Activated naive CD4-positive, alpha-beta T cell treated with anti-CD3 and anti-CD28 coated beads, Interleukin-2, amount 50 U/mL, for 16 hours (primary cell): ENCODE results near the gene PERM1.
"Not testable (repeated sequence)": the region's sequence is repeated elsewhere in the genome, so short reads cannot be mapped to it uniquely, and the experiment has no call there.

Experiments
- DNase-seq: peaks from one replicate; pipeline ENCODE4 v3.0.0-alpha.2; 2020

The PERM1 gene

DNA sequence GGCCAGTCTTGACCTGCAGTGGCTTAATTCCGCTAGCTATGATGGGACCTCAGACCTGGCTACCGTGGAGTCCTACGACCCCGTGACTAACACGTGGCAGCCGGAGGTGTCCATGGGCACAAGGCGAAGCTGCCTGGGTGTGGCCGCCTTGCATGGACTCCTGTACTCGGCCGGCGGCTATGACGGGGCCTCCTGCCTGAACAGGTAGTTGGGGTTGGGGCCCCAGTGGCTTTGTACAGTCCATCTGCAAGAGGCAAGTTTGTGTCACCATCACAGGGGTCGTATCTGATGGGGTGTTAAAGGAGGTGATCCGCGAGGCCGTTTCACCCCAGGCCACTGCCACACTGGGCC, 18.6 kb downstream of the PERM1 start:
- no peak for DNase-seq

DNA sequence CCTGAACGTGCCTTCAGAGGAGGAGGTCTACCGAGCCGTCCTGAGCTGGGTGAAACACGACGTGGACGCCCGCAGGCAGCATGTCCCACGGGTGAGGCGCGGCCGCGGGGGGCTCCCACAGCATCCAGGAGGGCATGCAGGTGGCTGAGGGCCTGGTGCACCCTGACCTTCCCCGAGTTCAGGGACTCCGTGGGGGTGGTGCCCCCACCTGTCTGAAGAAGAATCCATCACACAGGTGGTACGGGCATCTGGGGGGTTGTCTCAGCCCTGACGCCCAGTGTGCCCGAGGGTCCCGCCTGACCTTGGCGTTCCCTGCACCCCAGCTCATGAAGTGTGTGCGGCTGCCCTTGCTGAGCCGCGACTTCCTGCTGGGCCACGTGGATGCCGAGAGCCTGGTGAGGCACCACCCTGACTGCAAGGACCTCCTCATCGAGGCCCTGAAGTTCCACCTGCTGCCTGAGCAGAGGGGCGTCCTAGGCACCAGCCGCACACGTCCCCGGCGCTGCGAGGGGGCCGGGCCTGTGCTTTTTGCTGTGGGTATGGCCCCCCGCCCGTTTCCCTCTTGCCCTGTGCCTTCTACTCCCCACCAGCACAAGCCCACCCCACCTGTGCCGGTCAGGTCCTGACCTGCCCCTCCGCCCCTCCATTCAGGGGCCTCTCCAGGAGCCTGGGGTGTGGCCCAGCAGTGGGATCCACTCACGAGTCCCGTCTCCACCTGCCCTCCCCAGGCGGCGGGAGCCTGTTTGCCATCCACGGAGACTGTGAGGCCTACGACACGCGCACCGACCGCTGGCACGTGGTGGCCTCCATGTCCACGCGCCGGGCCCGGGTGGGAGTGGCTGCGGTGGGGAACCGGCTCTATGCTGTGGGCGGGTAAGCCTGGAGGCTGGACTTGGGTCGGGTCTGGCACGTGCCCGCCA, 19.3 kb downstream of the PERM1 start:
- no peak for DNase-seq

DNA sequence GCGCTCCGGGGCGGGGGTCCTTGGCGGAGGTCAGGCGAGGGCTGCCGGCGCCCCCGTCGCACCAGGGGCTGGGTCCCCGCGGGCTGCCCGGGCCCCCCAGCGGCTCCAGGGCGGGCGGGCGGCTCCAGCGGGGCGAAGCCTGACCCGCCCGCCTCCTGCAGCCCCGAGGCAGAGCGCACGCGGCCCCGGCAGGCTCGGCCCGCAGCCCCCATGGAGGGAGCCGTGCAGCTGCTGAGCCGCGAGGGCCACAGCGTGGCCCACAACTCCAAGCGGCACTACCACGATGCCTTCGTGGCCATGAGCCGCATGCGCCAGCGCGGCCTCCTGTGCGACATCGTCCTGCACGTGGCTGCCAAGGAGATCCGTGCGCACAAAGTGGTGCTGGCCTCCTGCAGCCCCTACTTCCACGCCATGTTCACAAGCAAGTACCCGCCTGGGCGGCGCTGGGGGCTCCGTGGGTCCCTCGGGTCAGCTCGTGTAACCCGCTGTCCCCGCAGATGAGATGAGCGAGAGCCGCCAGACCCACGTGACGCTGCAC, 20.7 kb downstream of the PERM1 start:
- no peak for DNase-seq

DNA sequence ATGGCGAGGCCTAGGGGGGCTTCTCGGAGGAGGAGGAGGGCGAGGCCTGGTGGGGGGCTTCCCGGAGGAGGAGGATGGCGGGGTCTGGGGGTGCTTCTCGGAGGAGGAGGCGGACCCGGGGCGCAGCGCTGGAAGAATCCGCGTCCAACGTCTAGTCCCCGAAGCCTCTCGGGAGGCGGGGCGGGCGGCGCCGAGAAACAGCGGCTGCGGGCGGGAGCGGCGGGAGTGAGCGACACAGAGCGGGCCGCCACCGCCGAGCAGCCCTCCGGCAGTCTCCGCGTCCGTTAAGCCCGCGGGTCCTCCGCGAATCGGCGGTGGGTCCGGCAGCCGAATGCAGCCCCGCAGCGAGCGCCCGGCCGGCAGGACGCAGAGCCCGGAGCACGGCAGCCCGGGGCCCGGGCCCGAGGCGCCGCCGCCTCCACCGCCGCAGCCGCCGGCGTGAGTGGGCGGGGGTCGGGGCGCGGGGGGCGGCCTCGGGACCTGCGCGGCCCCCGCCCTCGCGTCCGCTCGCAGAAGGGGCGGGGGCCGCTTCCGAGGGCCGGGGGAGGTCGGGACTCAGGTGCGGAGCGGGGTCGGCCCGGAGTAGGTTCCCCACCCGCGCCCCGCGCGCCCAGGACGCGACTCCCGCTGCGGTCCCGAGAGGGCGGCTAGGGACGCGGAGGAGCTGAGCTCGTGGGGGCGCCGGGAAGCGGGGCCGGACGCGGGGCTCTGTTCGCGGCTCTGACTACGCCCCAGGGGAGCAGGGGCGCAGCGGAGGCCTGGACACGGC, 21.3 kb downstream of the PERM1 start, which contains the start of gene KLHL17:
TSS of gene KLHL17 (plus strand) at position 222 of the 769 bp plus-strand sequence. CDS start at position 332, 110 bp downstream.
- DNase-seq = peak; percentile 88

DNA sequence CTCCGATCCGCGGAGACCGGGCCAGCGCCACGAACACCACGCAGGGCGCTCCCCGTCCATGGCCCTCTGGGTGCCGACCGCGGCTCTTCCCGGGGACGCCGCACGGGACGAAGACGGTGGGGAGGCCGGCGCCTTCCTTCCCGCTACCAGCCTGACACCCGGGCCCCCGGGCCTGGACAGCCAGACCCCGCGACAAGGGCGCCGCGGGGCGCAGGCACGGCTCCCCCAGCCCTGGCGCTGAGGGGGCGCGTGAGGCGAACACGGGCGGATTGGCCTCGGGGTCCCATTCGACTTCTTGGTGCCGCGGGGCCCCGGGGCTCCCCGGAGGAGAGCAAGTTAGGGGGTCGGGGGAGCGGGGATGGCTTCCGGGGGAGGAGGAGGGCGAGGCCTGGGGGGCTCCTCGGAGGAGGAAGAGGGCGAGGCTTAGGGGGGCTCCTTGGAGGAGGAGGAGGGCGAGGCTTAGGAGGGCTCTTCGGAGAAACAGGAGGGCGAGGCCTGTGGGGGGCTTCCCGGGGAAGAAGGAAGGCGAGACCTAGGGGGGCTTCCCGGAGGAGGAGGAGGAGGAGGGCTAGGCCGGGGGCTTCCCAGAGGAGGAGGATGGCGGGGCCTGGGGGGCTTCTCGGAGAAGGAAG, 22.0 kb downstream of the PERM1 start:
- no peak for DNase-seq

DNA sequence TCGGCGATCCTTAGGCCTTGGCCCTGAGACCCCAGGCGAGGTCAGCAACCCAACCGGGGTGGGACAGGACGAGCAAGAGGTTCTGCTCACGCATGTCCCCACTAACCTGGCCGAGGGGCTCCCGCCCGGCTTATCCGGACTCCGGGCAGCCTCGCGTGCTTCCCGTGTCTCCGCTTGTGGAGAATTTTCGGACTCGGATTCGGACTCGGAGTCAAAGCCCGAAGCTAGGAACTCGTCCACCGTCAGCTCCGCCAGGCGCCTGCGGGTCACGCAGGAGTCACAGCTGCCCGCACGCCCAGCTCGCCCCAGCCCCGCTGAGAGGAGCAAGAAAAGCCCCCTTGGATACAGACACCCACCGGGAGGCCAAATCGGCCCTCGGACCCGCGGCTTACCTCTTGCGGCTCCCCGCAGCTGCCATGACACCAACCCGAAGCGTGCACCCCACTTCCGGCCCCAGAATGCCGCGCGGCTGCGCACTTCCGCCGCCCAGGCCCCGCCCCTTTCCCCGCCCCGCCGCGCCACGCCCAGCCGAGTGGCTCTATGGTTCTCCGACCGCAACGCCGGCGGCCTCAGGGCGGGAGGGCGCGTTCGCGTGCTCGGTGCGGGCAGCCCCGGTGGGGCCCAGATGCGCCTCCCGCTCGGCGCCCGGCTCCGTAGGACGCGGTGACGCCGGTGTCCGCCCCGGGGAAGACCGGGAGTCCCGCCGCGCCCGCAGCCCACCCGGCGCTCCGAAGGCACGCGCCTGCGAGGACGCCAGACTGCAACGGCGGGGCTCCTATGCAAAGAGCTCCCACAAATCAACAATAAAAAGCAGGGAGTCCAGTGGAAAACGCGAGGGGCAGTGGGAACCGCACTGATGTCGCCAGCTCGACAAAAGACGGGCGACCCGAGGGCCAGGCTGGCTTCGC, 22.8 kb downstream of the PERM1 start, which contains the start of gene NOC2L:
TSS of gene NOC2L (minus strand) at position 434 of the 908 bp plus-strand sequence. CDS start at position 418, 16 bp downstream.
- DNase-seq = peak; percentile 94

DNA sequence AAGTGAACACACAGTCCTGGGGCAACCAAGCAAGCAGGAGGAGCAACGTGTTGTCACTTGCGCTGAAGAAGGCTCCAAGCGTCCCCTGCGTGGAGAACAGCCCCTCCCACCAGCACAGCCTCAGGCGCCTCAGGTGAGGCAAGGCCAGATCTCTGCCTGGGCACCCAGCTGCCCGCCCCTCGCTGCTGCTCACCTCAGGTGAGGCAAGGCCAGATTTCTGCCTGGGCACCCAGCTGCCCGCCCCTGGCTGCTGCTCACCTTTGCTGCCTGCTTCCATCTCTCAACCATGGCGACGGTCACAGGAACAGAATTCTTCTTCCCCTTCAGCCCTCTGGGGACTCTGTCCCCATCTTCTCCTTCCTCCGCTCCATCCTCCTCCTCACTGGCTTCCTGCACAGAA, 25.3 kb downstream of the PERM1 start:
- DNase-seq = no peak

DNA sequence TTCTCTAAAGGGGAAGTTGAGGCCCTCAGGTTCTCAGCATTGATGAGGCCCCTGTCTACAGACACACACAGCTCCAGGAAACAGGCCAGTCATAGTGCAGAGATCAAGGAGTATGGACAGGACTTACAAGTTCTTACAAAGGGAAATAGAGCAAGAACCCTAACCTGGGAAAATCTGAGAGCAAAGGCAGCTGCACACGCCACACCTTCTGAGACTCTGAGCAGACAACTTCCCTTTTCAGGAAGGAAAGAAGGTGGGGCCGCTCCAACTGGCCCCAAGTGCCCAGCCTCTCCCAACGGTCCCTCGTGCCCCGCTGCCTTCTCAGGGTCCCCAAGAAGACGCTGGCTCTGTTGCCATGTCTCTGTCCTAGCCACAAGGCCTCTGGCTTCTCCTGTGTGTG, 26.4 kb downstream of the PERM1 start:
- DNase-seq = no peak

DNA sequence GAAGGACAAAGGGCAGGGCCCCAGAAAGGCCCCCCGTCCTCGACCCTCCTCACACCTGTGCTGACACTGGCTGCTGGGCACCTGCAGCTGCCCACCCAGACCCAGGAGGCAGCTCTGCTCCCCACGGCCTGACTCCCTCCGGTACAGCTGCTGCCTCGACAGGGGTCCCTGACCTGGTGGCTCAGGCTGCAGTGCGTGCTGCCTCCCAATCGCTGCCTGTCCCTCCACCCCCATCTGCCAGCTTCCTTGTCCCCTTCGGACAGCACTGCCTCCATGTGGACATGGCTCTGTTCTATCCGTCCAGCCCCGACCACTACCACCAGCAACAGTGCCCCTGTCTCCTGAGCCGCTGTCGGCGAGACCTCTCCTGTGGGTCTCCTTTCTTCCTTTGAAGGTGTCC, 27.0 kb downstream of the PERM1 start:
- DNase-seq = no peak

DNA sequence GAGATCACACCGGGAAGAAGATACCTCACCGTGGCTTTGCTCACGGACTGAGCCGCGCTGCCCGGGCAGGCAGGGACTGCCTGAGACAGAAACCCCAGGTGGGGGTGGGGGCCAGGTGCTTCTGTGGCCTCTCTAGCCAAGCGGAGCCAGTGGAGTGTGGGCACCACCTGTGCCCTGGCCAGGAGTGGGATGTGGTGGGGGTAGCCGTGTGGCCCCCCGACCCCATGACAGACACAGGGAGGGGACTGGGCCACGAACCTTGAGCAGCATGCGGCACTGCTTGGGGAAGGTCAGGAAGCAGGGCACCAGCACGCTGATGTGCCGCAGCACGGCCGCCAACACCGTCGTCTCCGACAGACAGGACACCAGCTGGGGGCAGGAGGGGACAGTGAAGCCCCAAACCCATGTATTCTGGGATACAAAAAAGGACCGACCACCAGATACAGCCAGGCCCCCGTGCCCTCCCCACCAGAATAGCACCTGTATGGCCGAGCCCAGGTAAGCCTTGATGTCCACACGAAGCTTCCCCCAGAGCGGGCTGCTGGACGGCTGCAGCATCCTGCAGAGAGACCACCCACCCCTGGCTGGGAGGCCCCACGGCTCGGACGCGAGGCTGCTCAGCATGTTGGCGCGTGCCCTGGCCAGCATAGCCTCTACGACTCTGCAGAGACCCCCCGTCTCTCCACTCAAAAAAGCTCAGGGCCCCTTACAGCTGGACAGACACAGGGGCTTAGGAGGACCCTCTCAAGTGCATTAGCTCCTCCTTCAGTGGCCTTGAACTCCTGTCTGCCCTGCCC, 28.2 kb downstream of the PERM1 start:
- DNase-seq = no peak

DNA sequence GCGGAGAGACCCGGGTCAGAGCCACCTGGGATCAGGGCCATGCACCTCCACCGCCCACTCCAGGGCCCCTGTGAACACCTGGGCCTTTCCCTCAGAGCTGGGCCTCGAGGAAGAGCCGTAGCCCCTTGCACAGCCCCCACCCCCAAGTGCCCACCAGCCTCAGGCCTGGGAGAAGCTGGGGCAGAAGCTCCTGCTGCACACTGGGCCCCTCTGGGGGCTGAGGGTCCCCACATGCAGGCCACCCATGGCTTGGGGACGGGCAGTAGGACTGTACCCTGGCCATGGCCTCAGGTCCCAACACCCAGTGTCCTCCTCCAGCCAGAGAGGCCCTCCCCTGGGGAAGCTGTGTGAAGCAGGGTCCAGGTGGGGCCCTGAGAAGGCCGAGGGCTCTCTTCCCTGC, 29.3 kb downstream of the PERM1 start:
- no peak for DNase-seq

DNA sequence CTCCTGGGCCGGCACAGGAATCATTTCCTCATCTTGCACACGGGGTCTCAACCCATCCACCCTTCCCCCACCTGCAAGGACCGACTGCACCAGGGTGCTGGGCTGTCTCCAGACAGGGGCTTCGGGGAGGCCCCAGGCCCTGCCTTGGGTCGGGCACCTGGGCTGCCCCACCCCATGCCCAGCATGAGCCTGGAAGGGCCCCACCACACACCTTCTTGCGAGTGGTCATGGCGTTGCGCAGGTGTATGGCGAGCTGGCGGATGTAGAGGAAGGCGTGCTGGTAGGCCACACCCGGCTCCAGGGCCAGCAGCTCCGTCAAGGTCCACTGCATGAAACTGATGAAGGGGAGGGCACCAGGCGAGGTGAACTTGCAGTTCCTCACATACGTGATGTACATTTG, 29.7 kb downstream of the PERM1 start:
- no peak for DNase-seq

DNA sequence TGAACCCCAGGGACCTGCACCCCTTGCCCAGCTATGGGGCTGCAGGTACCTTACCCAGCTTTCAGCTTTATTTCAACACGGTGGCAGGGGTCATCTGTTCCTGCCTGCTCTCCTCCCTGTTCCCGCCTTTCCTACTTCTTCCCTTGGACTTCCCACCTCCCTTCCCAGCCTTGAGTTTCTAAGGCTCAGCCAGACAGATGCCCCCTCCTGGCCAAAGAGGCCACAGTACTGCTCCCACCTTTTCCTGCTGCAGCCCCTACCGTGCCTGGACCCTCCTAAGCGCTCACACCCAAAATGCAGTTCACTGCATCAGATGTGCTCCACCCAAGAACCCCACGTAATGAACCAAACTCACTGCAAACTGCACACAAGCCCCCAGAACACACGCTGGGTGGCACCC, 30.5 kb downstream of the PERM1 start:
- DNase-seq = no peak

DNA sequence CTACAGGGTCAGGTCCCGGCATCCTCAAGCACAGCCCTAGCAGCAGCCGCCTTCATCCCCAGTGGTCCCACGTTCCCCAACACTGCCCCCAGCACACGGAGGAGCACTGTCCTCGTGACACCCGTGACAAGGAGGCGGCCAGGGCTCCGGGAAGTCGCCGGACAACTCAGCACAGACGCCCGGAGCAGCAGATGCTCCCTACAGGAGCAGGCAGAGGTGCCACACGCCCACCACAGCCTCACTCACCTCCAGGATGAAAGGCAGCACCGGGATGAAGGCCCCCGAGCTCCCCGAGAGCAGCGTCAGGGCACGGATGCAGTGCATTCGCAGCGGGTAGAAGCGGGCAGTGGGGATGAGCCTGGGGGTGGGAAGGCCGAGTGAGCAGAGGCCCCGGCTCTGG, 31.0 kb downstream of the PERM1 start:
- no peak for DNase-seq

DNA sequence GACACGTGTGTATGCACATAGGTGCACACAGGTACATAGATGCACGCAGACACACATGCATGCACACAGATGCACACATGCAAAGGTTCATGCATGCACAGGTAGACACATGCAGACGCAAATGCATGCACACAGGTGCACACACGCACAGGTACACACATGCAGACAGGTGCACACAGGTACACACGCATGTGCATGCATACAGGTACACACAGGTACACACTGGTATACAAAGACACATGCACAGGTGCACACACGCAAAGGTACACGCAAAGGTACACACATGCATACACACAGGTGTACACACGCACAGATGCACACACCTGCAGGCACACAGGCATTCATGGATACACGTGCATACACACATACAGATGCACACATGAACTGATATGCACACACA, 31.6 kb downstream of the PERM1 start:
- no peak for DNase-seq

DNA sequence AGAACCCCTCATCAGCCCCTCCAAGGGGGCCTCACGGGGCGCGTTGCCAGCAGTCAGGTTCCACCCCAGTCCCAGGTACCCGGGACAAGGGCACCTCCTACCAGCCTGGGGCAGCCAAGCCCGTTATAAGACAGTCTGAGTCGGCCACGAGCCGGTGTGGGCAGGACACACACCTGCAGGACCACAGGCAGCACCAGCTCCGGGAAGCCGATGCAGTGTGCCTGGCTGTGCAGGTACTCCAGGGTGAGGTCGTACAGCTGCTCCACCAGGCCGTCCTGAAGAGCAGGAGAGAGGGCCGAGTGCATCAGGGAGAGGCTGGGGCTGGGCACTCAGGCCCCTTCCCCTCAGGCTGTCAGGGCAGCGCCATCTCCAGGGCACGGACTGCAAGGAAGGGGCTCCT, 33.9 kb downstream of the PERM1 start:
- DNase-seq = no peak

DNA sequence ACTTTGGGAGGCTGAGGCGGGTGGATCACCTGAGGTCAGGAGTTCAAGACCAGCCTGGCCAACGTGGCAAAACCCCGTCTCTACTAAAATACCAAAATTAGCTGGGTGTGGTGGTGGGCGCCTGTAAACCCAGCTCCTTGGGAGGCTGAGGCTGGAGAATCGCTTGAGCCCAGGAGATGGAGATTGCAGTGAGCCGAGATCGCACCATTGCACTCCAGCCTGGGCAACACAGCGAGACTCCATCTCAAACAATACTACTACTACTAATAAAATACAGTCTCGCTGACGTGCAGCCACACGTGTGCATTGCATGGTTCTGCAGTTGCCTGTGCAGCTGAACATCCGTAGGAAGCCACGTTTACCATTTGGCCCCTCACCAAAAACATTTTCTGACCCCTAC, 35.1 kb downstream of the PERM1 start:
- not testable (repeated sequence) for DNase-seq

DNA sequence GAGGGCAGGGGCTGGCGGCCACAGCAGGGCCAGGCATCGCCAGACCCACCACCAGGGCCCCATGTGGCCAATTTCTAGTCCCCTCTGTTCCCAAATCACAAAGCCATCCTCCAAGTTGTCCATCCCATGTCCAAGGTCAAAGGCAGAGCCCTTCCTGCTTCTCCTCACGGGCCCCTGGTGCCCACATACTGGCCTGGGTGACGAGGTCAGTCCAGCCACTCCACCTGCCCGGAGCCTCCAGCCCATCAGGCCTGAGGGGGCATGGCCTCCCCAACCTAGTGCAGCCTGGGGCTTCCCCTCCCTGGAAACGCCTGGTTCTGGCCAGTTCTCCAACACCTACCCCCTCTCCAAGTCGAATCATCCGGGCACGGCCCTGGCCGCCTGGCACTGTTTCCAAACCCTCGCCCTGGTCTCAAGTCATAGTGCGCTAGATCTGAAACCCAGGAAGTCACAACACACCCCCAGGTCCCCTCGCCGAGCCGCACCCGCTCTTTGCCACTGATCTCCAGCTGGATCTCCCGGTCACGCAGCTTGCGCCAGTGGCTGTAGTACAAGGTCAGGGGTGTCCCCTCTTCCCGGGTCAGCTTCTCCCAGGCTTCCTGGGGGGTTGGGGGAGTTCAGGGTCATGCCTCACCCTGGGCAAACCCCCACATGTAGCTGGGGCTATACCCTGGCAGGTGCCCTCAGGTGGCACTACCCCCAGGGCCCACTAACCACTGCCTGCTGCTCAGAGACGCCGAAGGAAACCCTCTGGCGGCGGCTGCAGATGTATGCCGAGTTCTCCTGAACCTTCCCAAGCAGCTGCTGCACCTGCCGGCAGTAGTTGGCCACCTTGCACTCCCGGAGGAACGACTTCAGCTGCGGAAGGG, 36.0 kb downstream of the PERM1 start:
- DNase-seq = no peak

DNA sequence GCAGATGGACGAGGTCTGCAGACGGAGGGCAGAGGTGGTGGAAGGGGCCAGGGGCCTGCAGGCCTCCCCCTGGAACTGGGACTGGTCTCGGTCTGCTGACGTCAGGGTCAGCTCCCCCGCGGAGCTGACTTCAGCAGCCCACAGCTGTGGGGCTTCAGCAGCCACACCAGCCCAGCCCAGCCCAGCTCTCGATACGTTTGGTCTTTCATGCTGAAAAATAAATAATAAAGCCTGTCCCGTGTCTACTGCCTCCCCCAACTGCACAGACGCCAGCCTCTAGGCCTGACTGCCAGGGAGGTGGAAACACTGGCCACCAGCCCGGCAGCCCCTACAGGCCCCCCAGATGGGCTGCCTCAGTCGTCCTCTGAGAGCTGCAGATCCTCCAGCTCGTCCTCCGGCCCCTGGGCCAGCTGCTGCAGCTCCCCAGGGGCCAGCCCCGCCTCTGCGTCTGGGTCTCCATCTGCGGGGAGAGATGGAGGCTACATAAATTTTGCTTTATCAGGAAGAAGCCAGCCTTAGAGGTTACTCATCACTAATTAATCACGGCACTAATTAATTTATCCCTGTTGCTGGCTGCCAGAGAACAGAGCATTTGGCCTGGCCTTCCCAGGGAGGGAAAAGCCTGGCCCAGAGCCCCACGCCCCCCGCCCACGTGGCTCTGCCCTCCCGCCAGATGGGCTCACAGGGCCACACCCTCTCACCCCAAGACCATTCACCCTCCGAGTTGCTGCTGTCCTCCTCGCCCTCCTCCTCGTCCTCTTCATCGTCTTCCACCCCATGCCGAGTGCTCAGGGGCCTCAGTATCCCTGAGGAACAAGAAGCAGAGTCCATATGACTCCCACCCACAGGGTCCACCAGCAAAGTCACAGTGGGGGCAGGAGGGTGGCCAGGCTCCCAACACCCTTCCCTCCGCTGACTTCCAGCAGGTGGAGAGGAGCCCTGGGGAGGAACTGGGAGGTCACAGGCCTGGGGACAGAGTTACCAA, 37.3 kb downstream of the PERM1 start:
- no peak for DNase-seq
